Epithelial cell of proximal tubule (primary cell): ENCODE results near the gene PHF13. TPM values are rescaled to one million over a fixed set of nuclear protein-coding genes. Genes with fewer than 3 reads are reported as not detected.

Source experiments
- DNase-seq: peaks from one replicate; pipeline ENCODE4 v3.0.0-alpha.2; 2011; ENCODE audit warnings: low read depth
- H3K4me3 ChIP-seq: 2 replicates; pipeline ENCODE4 v1.5.1; 2011; ENCODE audit warnings: low read depth, mild to moderate bottlenecking, low read length
- CTCF ChIP-seq: conservative IDR thresholded peaks from 2 replicates; pipeline ENCODE4 v1.5.1; 2012; ENCODE audit warnings: low read depth, mild to moderate bottlenecking, low read length
- total RNA-seq: library from RNA; depleted of rRNA; stranded (reverse); fragments of >200 nt; gene quantifications from 2 replicates; pipeline ENCODE4 v1.2.3, GENCODE V29; 2015

Gene PHF13
- total RNA-seq, 1 donor from 2014 or later, result 5.5 TPM

- no peak overlapping the region for H3K4me3 ChIP-seq
- no peak for DNase-seq
- no peak for TF ChIP-seq CTCF
Measured at GRCh38 chr1:6574818-6575217, 38.7 kb upstream of the PHF13 start.

GRCh38 chr1:6577831-6578525 lies 35.6 kb upstream of the PHF13 start:
- DNase-seq, result no peak
- H3K4me3 ChIP-seq, result no peak overlapping the region
- no peak for TF ChIP-seq CTCF

GRCh38 chr1:6578624-6579373 lies 34.7 kb upstream of the PHF13 start:
- TF ChIP-seq CTCF, result no peak
- peak overlapping the region; percentile 91 for H3K4me3 ChIP-seq

GRCh38 chr1:6579374-6580118 lies 34.0 kb upstream of the PHF13 start, which contains the start of gene ZBTB48:
Gene ZBTB48 (plus strand): TSS chr1:6579994. CDS start chr1:6580610, 616 bp downstream.
- peak; percentile 63 for DNase-seq
- peak within 1 kb of the TSS; percentile 91 for H3K4me3 ChIP-seq
- no peak for TF ChIP-seq CTCF

More at GRCh38 chr1:6578624-6579373, 34.7 kb upstream of the PHF13 start:
- DNase-seq, result no peak

- TF ChIP-seq CTCF, result no peak
- H3K4me3 ChIP-seq, result peak overlapping the region; percentile 91
Measured at GRCh38 chr1:6580119-6580592, 33.4 kb upstream of the PHF13 start.

GRCh38 chr1:6580593-6581409 lies 32.7 kb upstream of the PHF13 start:
- DNase-seq, result no peak
- peak overlapping the region; percentile 91 for H3K4me3 ChIP-seq
- TF ChIP-seq CTCF, result peak; percentile 32

More at GRCh38 chr1:6580119-6580592, 33.4 kb upstream of the PHF13 start:
- no peak for DNase-seq
